Measurements from ENCODE around the gene RPS6KA2. TPM values are rescaled to one million over a fixed set of nuclear protein-coding genes. Genes with fewer than 3 reads are reported as not detected.

RPS6KA2 gene
- total RNA-seq, 1 donor from 2014 or later = 10.4 TPM

DNA sequence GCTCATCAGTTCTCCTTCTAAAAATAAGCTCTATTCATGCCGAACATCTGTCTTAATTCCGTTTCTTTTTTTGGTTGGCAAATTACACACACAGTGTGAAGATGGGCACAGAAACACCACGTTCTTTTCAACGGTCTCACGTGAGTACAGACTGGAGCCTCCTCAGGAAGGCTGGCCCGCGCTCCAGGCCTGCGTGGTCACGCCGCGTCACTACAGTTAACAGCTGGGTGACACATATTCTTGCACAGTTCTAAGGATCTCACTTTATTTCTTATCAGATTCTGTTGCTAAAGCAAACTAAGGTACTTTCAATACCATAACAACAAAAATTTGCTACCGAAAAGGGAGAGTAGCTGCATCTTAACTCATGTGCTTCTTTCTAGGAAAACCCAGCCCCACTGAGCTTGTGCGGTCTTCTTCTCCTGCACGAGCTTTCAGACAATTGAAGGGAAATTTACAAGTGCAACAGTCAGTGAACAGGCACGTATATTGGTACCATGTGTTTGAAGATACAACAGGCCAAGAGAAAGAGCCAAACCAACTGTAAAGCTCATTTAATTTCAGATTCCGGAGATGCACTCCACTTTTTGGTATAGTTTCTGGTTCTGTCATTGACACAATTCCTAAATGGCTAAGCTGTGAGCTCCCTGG is 188.7 kb downstream of the RPS6KA2 start:
- Histone ChIP-seq H3K9me3 (ENCODE audit: control insufficient read depth in 3 of 3, low read length in 3 of 3) (no peaks in the 10 kb centered on the region), H3K36me3 (ENCODE audit: control insufficient read depth in 3 of 3, insufficient read depth in 3 of 3, low read length in 3 of 3) (peaks cover 2 to 14% (median 14%) of the 10 kb centered on the region in 3 donors), H3K9ac (ENCODE audit: low read depth in 1 of 3, low read length in 3 of 3) (no peak overlapping the region), H3K27ac (ENCODE audit: low read depth, low read length) (no peak overlapping the region), H3K4me1 (ENCODE audit: control insufficient read depth in 3 of 3, insufficient read depth in 3 of 3, low read length in 3 of 3) (peaks cover 0 to 3% (median 0%) of the 10 kb centered on the region in 3 donors), H3K4me3 (ENCODE audit: low read length in 3 of 3) (no peak overlapping the region), H3K27me3 (ENCODE audit: control insufficient read depth in 3 of 3, insufficient read depth in 3 of 3, low read length in 3 of 3) (no peaks in the 10 kb centered on the region)

DNA sequence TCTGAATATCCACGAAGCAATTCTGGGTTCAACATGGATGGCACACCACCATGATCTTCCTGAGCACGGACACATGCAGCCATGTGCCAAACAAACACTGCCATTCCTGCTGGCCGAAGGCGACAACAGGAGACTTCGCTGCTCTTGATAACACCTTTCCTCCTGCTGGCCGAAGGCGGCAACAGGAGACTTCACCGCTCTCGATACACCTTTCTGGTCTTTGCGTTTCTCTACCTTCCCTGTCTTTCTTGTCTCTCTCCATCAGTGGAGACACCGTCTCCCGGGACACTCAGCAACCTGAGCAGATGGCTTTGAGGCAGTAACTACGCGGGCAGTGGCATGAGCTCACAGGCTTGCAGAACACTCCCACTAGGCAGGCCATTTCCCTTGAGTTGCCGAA is 189.4 kb downstream of the RPS6KA2 start:
- Histone ChIP-seq H3K36me3 (ENCODE audit: control insufficient read depth in 3 of 3, insufficient read depth in 3 of 3, low read length in 3 of 3) (peaks cover 2 to 16% (median 15%) of the 10 kb centered on the region in 3 donors), H3K9ac (ENCODE audit: low read depth in 1 of 3, low read length in 3 of 3) (no peak overlapping the region), H3K4me3 (ENCODE audit: low read length in 3 of 3) (no peak overlapping the region), H3K4me1 (ENCODE audit: control insufficient read depth in 3 of 3, insufficient read depth in 3 of 3, low read length in 3 of 3) (peaks cover 0 to 3% (median 0%) of the 10 kb centered on the region in 3 donors), H3K27me3 (ENCODE audit: control insufficient read depth in 3 of 3, insufficient read depth in 3 of 3, low read length in 3 of 3) (no peaks in the 10 kb centered on the region), H3K9me3 (ENCODE audit: control insufficient read depth in 3 of 3, low read length in 3 of 3) (no peaks in the 10 kb centered on the region), H3K27ac (ENCODE audit: low read depth, low read length) (no peak overlapping the region)

- Histone ChIP-seq H3K27ac (ENCODE audit: low read depth, low read length) (no peak overlapping the region), H3K9ac (ENCODE audit: low read depth in 1 of 3, low read length in 3 of 3) (no peak overlapping the region), H3K36me3 (ENCODE audit: control insufficient read depth in 3 of 3, insufficient read depth in 3 of 3, low read length in 3 of 3) (peaks cover 10 to 21% (median 20%) of the 10 kb centered on the region in 3 donors)
Observed at GRCh38 chr6:166436195-166437139, 190.6 kb downstream of the RPS6KA2 start.

GRCh38 chr6:166435574-166435973 is 191.5 kb downstream of the RPS6KA2 start:
- no peak overlapping the region for H3K27ac ChIP-seq (ENCODE audit: low read depth, low read length)
- H3K4me1 ChIP-seq (ENCODE audit: control insufficient read depth in 3 of 3, insufficient read depth in 3 of 3, low read length in 3 of 3) = peaks cover 0 to 3% (median 0%) of the 10 kb centered on the region in 3 donors
- H3K9ac ChIP-seq (ENCODE audit: low read depth in 1 of 3, low read length in 3 of 3) = no peak overlapping the region
- H3K27me3 ChIP-seq (ENCODE audit: control insufficient read depth in 3 of 3, insufficient read depth in 3 of 3, low read length in 3 of 3) = no peaks in the 10 kb centered on the region
- H3K36me3 ChIP-seq (ENCODE audit: control insufficient read depth in 3 of 3, insufficient read depth in 3 of 3, low read length in 3 of 3) = peaks cover 15 to 27% (median 26%) of the 10 kb centered on the region in 3 donors
- H3K4me3 ChIP-seq (ENCODE audit: low read length in 3 of 3) = no peak overlapping the region
- H3K9me3 ChIP-seq (ENCODE audit: control insufficient read depth in 3 of 3, low read length in 3 of 3) = no peaks in the 10 kb centered on the region

More at GRCh38 chr6:166436195-166437139, 190.6 kb downstream of the RPS6KA2 start:
- no peaks in the 10 kb centered on the region for H3K27me3 ChIP-seq (ENCODE audit: control insufficient read depth in 3 of 3, insufficient read depth in 3 of 3, low read length in 3 of 3)
- H3K9me3 ChIP-seq (ENCODE audit: control insufficient read depth in 3 of 3, low read length in 3 of 3) = no peaks in the 10 kb centered on the region
- no peak overlapping the region for H3K4me3 ChIP-seq (ENCODE audit: low read length in 3 of 3)
- H3K4me1 ChIP-seq (ENCODE audit: control insufficient read depth in 3 of 3, insufficient read depth in 3 of 3, low read length in 3 of 3) = peaks cover 0 to 3% (median 0%) of the 10 kb centered on the region in 3 donors

GRCh38 chr6:166434336-166434735 is 192.7 kb downstream of the RPS6KA2 start:
- no peaks in the 10 kb centered on the region for H3K9me3 ChIP-seq (ENCODE audit: control insufficient read depth in 3 of 3, low read length in 3 of 3)
- H3K27me3 ChIP-seq (ENCODE audit: control insufficient read depth in 3 of 3, insufficient read depth in 3 of 3, low read length in 3 of 3) = no peaks in the 10 kb centered on the region
- no peak overlapping the region for H3K4me3 ChIP-seq (ENCODE audit: low read length in 3 of 3)
- H3K36me3 ChIP-seq (ENCODE audit: control insufficient read depth in 3 of 3, insufficient read depth in 3 of 3, low read length in 3 of 3) = peaks cover 25 to 33% (median 30%) of the 10 kb centered on the region in 3 donors
- no peak overlapping the region for H3K27ac ChIP-seq (ENCODE audit: low read depth, low read length)
- H3K9ac ChIP-seq (ENCODE audit: low read depth in 1 of 3, low read length in 3 of 3) = no peak overlapping the region
- H3K4me1 ChIP-seq (ENCODE audit: control insufficient read depth in 3 of 3, insufficient read depth in 3 of 3, low read length in 3 of 3) = peaks cover 0 to 3% (median 0%) of the 10 kb centered on the region in 3 donors

DNA sequence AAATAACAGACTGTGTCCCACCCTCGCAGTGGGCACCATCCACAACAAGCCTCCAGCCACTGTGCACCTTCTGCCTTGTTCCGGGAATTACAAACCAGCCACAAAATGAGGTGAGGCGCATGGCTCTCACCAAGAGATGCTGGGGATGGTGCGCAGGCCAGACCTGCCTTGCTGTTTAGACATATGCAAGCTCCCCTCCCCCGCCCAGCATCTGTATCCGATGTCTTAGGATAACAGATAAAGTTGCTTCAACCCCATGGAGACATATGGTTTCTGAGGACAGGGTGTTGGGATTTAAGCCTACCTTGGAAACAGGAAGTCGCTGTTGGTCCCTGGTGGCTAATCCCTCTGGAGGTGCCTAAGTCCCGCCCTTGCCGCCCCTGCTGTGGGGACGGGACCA is 194.0 kb downstream of the RPS6KA2 start:
- no peak overlapping the region for H3K27ac ChIP-seq (ENCODE audit: low read depth, low read length)
- H3K4me1 ChIP-seq (ENCODE audit: control insufficient read depth in 3 of 3, insufficient read depth in 3 of 3, low read length in 3 of 3) = peaks cover 0 to 3% (median 0%) of the 10 kb centered on the region in 3 donors
- H3K9me3 ChIP-seq (ENCODE audit: control insufficient read depth in 3 of 3, low read length in 3 of 3) = no peaks in the 10 kb centered on the region
- H3K36me3 ChIP-seq (ENCODE audit: control insufficient read depth in 3 of 3, insufficient read depth in 3 of 3, low read length in 3 of 3) = peaks cover 26 to 33% (median 30%) of the 10 kb centered on the region in 3 donors
- no peak overlapping the region for H3K4me3 ChIP-seq (ENCODE audit: low read length in 3 of 3)
- no peaks in the 10 kb centered on the region for H3K27me3 ChIP-seq (ENCODE audit: control insufficient read depth in 3 of 3, insufficient read depth in 3 of 3, low read length in 3 of 3)
- H3K9ac ChIP-seq (ENCODE audit: low read depth in 1 of 3, low read length in 3 of 3) = no peak overlapping the region

DNA sequence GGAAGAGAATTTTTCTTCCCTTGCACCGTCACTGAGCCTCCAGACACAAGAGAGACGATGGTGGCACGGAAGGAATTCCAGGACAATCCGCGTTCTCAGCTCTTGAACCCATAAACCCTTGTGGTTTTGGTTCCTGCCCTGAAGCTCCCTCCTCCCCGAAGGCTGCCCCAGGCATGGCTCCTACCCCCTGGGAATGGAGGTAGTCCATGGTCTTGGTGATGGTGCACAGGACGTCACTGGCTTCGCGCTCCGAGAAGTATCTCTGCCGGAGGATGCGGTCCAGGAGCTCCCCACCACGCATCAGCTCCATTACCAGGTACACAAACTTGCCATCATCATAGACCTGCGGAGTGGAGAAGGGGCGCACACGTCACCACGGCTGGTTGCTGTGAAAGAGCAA is 196.8 kb downstream of the RPS6KA2 start:
- Histone ChIP-seq H3K9ac (ENCODE audit: low read depth in 1 of 3, low read length in 3 of 3) (no peak overlapping the region), H3K27me3 (ENCODE audit: control insufficient read depth in 3 of 3, insufficient read depth in 3 of 3, low read length in 3 of 3) (no peaks in the 10 kb centered on the region), H3K27ac (ENCODE audit: low read depth, low read length) (no peak overlapping the region), H3K4me1 (ENCODE audit: control insufficient read depth in 3 of 3, insufficient read depth in 3 of 3, low read length in 3 of 3) (no peaks in the 10 kb centered on the region), H3K9me3 (ENCODE audit: control insufficient read depth in 3 of 3, low read length in 3 of 3) (no peaks in the 10 kb centered on the region), H3K4me3 (ENCODE audit: low read length in 3 of 3) (no peak overlapping the region), H3K36me3 (ENCODE audit: control insufficient read depth in 3 of 3, insufficient read depth in 3 of 3, low read length in 3 of 3) (peaks cover 24 to 26% (median 25%) of the 10 kb centered on the region in 3 donors)

GRCh38 chr6:166424431-166424830 is 202.6 kb downstream of the RPS6KA2 start:
- no peak overlapping the region for H3K9ac ChIP-seq (ENCODE audit: low read depth in 1 of 3, low read length in 3 of 3)

DNA sequence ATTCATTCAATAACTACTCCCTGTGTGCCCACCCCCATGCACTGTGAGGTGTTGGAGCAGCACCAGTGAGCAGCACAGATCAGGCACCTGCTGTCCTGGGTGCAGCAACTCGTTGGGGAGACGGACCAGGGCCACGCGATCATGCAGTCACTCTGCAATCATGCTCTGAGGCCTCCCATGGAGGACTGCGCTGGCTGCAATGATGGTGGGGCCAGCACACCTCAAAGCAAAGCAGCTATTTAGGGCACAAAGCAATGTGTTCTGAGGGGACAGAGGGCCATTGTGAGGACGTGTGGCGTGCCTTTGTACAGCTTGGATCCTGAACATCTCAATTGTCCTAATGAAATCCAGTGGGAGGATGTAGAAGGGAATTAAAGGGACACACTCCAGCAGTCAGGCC is 203.3 kb downstream of the RPS6KA2 start:
- Histone ChIP-seq H3K27ac (ENCODE audit: low read depth, low read length) (no peak overlapping the region), H3K27me3 (ENCODE audit: control insufficient read depth in 3 of 3, insufficient read depth in 3 of 3, low read length in 3 of 3) (no peaks in the 10 kb centered on the region), H3K36me3 (ENCODE audit: control insufficient read depth in 3 of 3, insufficient read depth in 3 of 3, low read length in 3 of 3) (peaks cover 36 to 43% (median 38%) of the 10 kb centered on the region in 3 donors), H3K4me1 (ENCODE audit: control insufficient read depth in 3 of 3, insufficient read depth in 3 of 3, low read length in 3 of 3) (no peaks in the 10 kb centered on the region), H3K9ac (ENCODE audit: low read depth in 1 of 3, low read length in 3 of 3) (no peak overlapping the region), H3K9me3 (ENCODE audit: control insufficient read depth in 3 of 3, low read length in 3 of 3) (no peaks in the 10 kb centered on the region), H3K4me3 (ENCODE audit: low read length in 3 of 3) (no peak overlapping the region)

More at GRCh38 chr6:166424431-166424830, 202.6 kb downstream of the RPS6KA2 start:
- Histone ChIP-seq H3K27me3 (ENCODE audit: control insufficient read depth in 3 of 3, insufficient read depth in 3 of 3, low read length in 3 of 3) (no peaks in the 10 kb centered on the region), H3K4me1 (ENCODE audit: control insufficient read depth in 3 of 3, insufficient read depth in 3 of 3, low read length in 3 of 3) (no peaks in the 10 kb centered on the region), H3K27ac (ENCODE audit: low read depth, low read length) (no peak overlapping the region), H3K36me3 (ENCODE audit: control insufficient read depth in 3 of 3, insufficient read depth in 3 of 3, low read length in 3 of 3) (peaks cover 30 to 37% (median 34%) of the 10 kb centered on the region in 3 donors), H3K4me3 (ENCODE audit: low read length in 3 of 3) (no peak overlapping the region), H3K9me3 (ENCODE audit: control insufficient read depth in 3 of 3, low read length in 3 of 3) (no peaks in the 10 kb centered on the region)

Data from skeletal muscle tissue (tissue), 4 donors.